Fibroblast of mammary gland (primary cell): ENCODE data around the gene ACO2.

ENCODE experiments used
- DNase-seq: peaks from one replicate; pipeline ENCODE4 v3.0.0-alpha.2; 2010; ENCODE audit warnings: low read depth
- H3K4me3 ChIP-seq: 2 replicates; pipeline ENCODE4 v1.5.1; 2011; ENCODE audit warnings: low read depth, mild to moderate bottlenecking, low read length, moderate library complexity; ENCODE audit not compliant: control insufficient read depth
- CTCF ChIP-seq: conservative IDR thresholded peaks from 2 replicates; pipeline ENCODE4 v1.5.1; 2011; ENCODE audit warnings: low read depth, low read length, inconsistent platforms; ENCODE audit not compliant: control insufficient read depth, insufficient read depth

Gene ACO2

GRCh38 chr22:41516462-41516861 lies 47.5 kb downstream of the ACO2 start:
- no peak for DNase-seq

GRCh38 chr22:41517172-41518047 lies 48.5 kb downstream of the ACO2 start:
- peak; percentile 95 for TF ChIP-seq CTCF
- DNase-seq = peak; percentile 58
- H3K4me3 ChIP-seq = no peak overlapping the region

More at GRCh38 chr22:41516462-41516861, 47.5 kb downstream of the ACO2 start:
- TF ChIP-seq CTCF = no peak
- H3K4me3 ChIP-seq = no peak overlapping the region

GRCh38 chr22:41518048-41518347 lies 49.1 kb downstream of the ACO2 start:
- H3K4me3 ChIP-seq = no peak overlapping the region
- no peak for TF ChIP-seq CTCF
- DNase-seq = no peak

- H3K4me3 ChIP-seq = no peak overlapping the region
- no peak for DNase-seq
- TF ChIP-seq CTCF = no peak
Measured at GRCh38 chr22:41521126-41521525, 52.2 kb downstream of the ACO2 start.

- H3K4me3 ChIP-seq = no peak overlapping the region
- no peak for DNase-seq
- TF ChIP-seq CTCF = no peak
Measured at GRCh38 chr22:41522813-41523212, 53.9 kb downstream of the ACO2 start.

- H3K4me3 ChIP-seq = no peak overlapping the region
- TF ChIP-seq CTCF = no peak
Measured at GRCh38 chr22:41523464-41524221, 54.7 kb downstream of the ACO2 start.

GRCh38 chr22:41524251-41524661 lies 55.3 kb downstream of the ACO2 start:
- TF ChIP-seq CTCF = no peak
- H3K4me3 ChIP-seq = no peak overlapping the region
- peak; percentile 65 for DNase-seq

More at GRCh38 chr22:41523464-41524221, 54.7 kb downstream of the ACO2 start:
- peak; percentile 76 for DNase-seq
